Lower leg skin (tissue), 3 donors: ENCODE results near the gene MAML1.

Experiments used
- POLR2A ChIP-seq, 2 donors: fragments of 450-650 bp; IDR thresholded peaks; one replicate each; pipeline ENCODE4 v1.6.1; 2016 to 2017; ENCODE audit warnings: antibody characterized with exemption in 2 of 2, mild to moderate bottlenecking in 1 of 2, moderate library complexity in 1 of 2
- TF ChIP-seq, protein P1 (sequence below), 3 donors: fragments of 450-650 bp; IDR thresholded peaks; one replicate each; pipeline ENCODE4 v1.5.1; 2016; ENCODE audit warnings: antibody characterized with exemption in 3 of 3, mild to moderate bottlenecking in 3 of 3, moderate library complexity in 2 of 3

- TF ChIP-seq, protein P1, sequence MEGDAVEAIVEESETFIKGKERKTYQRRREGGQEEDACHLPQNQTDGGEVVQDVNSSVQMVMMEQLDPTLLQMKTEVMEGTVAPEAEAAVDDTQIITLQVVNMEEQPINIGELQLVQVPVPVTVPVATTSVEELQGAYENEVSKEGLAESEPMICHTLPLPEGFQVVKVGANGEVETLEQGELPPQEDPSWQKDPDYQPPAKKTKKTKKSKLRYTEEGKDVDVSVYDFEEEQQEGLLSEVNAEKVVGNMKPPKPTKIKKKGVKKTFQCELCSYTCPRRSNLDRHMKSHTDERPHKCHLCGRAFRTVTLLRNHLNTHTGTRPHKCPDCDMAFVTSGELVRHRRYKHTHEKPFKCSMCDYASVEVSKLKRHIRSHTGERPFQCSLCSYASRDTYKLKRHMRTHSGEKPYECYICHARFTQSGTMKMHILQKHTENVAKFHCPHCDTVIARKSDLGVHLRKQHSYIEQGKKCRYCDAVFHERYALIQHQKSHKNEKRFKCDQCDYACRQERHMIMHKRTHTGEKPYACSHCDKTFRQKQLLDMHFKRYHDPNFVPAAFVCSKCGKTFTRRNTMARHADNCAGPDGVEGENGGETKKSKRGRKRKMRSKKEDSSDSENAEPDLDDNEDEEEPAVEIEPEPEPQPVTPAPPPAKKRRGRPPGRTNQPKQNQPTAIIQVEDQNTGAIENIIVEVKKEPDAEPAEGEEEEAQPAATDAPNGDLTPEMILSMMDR (IDR thresholded peaks at IDR 0.05): no peak
- TF ChIP-seq POLR2A (IDR thresholded peaks at IDR 0.05): no peak
Observed at GRCh38 chr5:179732918-179733771, 523 bp downstream of the MAML1 start.
